GM19324 (cell line): ENCODE measurements around the gene SASH3.

ENCODE experiments used
- ATAC-seq: cut with Tn5 transposase; IDR thresholded peaks from one replicate; pipeline ENCODE4 v1.9.1; 2021; ENCODE audit warnings: mild to moderate bottlenecking, moderate library complexity; ENCODE audit not compliant: unreplicated experiment, low FRiP score

SASH3 gene

GRCh38 chrX:129843459-129844306 is 63.9 kb downstream of the SASH3 start, which contains the start of gene ZDHHC9:
Gene ZDHHC9, minus strand, starts transcription at chrX:129843886. Its CDS starts 1,941 bp downstream, at chrX:129841945.
- ATAC-seq, result peak; percentile 97
